NB4 (cell line): ENCODE measurements around the gene CETP.

Experiments used
- DNase-seq: peaks from one replicate; pipeline ENCODE4 v3.0.0; 2010; ENCODE audit warnings: low read depth
- H3K4me3 ChIP-seq: one replicate; pipeline ENCODE4 v1.5.1; 2011; ENCODE audit warnings: mild to moderate bottlenecking, low read depth, low read length, moderate library complexity
- MYC ChIP-seq: IDR thresholded peaks from 2 replicates; pipeline ENCODE4 v1.6.1; 2011; ENCODE audit warnings: low read depth, low read length
- POLR2A ChIP-seq: IDR thresholded peaks from 2 replicates; pipeline ENCODE4 v1.6.1; 2011; ENCODE audit warnings: mild to moderate bottlenecking; ENCODE audit not compliant: insufficient read length; ENCODE audit errors: extremely low read depth
- TF ChIP-seq, protein P1 (sequence below): IDR thresholded peaks from one replicate; pipeline ENCODE4 v1.5.1; 2012; ENCODE audit warnings: low read depth, low read length
- TF ChIP-seq, protein P2 (sequence below): IDR thresholded peaks from 2 replicates; pipeline ENCODE4 v1.6.1; 2011; ENCODE audit warnings: low read depth, low read length

Gene CETP

DNA sequence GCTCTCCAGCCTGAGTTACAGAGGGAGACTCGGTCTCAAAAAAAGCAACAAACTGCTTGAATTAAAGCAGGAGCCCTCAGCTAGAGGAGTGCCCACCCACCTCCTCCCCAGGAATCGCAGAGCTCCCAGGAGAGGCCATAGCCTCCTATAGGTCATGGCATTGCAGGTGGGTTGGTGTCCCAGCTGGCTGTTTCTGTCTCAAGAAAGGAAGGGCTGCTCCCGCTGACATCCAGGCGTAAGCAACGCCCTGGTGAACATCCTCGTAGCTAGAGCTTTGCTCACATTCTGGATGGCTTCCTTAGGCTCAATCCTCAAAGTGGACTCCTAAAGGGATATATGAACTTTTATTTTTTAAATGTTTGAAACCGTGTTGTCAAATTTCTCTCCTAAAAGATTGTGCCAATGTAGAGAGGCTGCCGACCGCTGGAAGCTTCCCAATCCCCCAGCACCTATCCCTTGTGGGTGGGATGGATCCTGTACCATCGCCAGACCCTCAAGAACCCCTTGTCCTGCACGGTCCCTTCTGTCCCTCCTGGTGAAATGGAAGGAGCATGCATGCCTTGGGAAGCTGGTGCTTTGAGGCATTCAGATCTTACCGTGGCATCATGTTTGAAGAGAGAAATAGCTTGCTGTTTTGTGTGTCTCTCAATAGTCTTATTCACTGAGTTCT is 33.5 kb downstream of the CETP start:
- TF ChIP-seq POLR2A (no peak), MYC (no peak)
- TF ChIP-seq, protein P1, sequence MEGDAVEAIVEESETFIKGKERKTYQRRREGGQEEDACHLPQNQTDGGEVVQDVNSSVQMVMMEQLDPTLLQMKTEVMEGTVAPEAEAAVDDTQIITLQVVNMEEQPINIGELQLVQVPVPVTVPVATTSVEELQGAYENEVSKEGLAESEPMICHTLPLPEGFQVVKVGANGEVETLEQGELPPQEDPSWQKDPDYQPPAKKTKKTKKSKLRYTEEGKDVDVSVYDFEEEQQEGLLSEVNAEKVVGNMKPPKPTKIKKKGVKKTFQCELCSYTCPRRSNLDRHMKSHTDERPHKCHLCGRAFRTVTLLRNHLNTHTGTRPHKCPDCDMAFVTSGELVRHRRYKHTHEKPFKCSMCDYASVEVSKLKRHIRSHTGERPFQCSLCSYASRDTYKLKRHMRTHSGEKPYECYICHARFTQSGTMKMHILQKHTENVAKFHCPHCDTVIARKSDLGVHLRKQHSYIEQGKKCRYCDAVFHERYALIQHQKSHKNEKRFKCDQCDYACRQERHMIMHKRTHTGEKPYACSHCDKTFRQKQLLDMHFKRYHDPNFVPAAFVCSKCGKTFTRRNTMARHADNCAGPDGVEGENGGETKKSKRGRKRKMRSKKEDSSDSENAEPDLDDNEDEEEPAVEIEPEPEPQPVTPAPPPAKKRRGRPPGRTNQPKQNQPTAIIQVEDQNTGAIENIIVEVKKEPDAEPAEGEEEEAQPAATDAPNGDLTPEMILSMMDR, result no peak
- TF ChIP-seq, protein P2, sequence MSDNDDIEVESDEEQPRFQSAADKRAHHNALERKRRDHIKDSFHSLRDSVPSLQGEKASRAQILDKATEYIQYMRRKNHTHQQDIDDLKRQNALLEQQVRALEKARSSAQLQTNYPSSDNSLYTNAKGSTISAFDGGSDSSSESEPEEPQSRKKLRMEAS, result no peak
- H3K4me3 ChIP-seq, result no peak overlapping the region
- no peak for DNase-seq

DNA sequence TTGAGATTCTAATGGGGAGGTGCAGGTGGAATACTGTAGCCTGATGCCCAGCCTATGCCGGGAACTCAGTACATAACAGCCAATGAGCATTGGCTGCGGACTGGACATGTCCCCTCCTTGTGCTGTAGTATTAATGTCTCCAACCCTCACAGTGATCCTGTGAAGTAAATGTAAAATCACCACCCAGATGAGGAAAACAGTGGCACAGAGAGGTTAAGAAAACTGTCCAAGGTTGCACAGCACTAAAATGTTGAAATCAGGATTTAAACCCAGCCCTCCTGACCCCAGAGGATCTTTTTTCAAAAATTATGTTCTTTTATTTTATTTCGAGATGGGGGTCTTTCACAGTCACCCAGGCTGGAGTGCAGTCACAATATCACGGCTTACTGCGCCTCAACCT is 35.5 kb downstream of the CETP start:
- TF ChIP-seq POLR2A, result no peak
- TF ChIP-seq, protein P1, result no peak
- TF ChIP-seq, protein P2, result no peak
- TF ChIP-seq MYC, result no peak
- no peak overlapping the region for H3K4me3 ChIP-seq
- no peak for DNase-seq

DNA sequence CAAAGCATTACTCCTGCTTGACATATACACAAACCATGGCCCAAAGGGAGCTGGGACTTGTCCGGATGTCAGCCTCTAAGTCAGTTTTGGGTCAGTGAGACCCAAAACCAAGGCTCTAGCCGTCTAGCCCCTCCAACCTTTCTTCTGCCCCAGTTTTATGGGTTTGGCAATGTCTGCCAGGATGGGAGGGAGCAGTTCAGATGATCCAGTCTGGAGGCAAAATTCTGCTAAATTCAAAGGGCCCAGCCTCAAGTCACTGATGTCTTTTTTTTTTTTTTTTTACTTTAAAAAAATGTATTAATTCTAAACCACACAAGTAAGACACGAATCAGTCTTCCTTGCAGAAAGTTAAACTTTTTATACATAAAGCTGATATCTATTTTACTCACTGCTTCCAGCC is 36.2 kb downstream of the CETP start:
- no peak for DNase-seq
- no peak for TF ChIP-seq POLR2A
- TF ChIP-seq, protein P2, result no peak
- TF ChIP-seq, protein P1, result no peak
- no peak for TF ChIP-seq MYC
- H3K4me3 ChIP-seq, result no peak overlapping the region

DNA sequence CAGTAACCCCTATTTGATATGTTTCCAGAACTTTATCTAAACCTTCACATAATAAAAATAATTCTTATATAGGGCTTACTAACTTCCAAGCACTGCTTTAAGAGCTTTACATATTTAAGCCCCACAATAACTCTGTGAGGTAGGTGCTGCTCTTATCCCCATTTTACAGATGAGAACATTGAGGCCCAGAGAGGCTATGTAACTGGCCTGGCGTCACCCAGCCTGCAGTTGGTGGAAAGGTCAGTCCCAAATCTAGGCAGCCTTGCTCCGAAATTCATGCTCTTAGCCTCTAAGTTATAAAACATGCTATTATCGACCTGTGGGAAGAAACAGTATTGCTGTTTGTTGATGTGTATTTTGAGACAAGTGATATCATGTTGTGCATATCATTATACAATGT is 36.6 kb downstream of the CETP start:
- no peak overlapping the region for H3K4me3 ChIP-seq
- no peak for DNase-seq
- no peak for TF ChIP-seq MYC
- TF ChIP-seq POLR2A, result no peak
- TF ChIP-seq, protein P1, result no peak
- TF ChIP-seq, protein P2, result no peak

DNA sequence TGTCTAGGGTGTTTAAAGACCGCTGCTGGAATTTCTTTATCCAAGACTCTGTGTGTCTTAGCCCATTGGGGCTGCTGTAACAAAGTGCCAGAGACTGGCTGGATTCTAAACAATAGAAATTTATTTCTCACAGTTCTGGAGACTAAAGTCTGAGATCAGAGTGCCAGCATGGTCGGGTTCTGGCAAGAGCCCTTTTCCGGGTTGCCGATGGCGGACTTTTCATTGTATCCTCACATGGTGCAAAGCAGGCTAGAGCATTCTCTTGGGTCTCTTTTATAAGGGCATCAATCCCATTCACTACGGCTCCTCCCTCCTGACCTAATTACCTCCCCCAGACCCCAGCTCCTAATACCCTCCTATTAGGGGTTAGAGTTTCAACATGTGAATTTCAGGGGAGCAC is 37.1 kb downstream of the CETP start:
- DNase-seq, result no peak
- TF ChIP-seq, protein P2, result no peak
- TF ChIP-seq, protein P1, result no peak
- no peak for TF ChIP-seq MYC
- TF ChIP-seq POLR2A, result no peak
- H3K4me3 ChIP-seq, result no peak overlapping the region
